Glutamatergic neuron (in vitro differentiated cells): ENCODE data around the gene POMT1. TPM values are rescaled to one million over a fixed set of nuclear protein-coding genes. Genes with fewer than 3 reads are reported as not detected.

Experiments
- DNase-seq: peaks from one replicate; pipeline ENCODE4 v3.0.0; 2022
- H3K27ac Mint-ChIP-seq: one replicate; pipeline ENCODE4 v1.8.0; 2020; ENCODE audit warnings: mild to moderate bottlenecking, mixed read lengths, inconsistent platforms; ENCODE audit not compliant: unreplicated experiment
- H3K27me3 Mint-ChIP-seq: one replicate; pipeline ENCODE4 v1.8.0; 2020; ENCODE audit warnings: mild to moderate bottlenecking, moderate library complexity, mixed read lengths, inconsistent platforms; ENCODE audit not compliant: unreplicated experiment
- H3K36me3 Mint-ChIP-seq: one replicate; pipeline ENCODE4 v1.8.0; 2020; ENCODE audit warnings: mild to moderate bottlenecking, mixed read lengths, inconsistent platforms; ENCODE audit not compliant: unreplicated experiment
- H3K4me1 Mint-ChIP-seq: one replicate; pipeline ENCODE4 v1.8.0; 2020; ENCODE audit warnings: mild to moderate bottlenecking, low read depth, mixed read lengths, inconsistent platforms; ENCODE audit not compliant: unreplicated experiment
- H3K4me3 Mint-ChIP-seq: one replicate; pipeline ENCODE4 v1.8.0; 2020; ENCODE audit warnings: mild to moderate bottlenecking, mixed read lengths, inconsistent platforms; ENCODE audit not compliant: unreplicated experiment
- H3K9me3 Mint-ChIP-seq: one replicate; pipeline ENCODE4 v1.8.0; 2020; ENCODE audit warnings: mild to moderate bottlenecking, moderate library complexity, mixed read lengths, inconsistent platforms; ENCODE audit not compliant: unreplicated experiment
- total RNA-seq: library from RNA; stranded (reverse); fragmentation: NEBNext Ultra II Directional; extraction: Animal tissue kit (Norgen Biotek cat#: 25700); gene quantifications from one replicate; pipeline ENCODE4 v1.2.1, GENCODE V29; 2021; ENCODE audit not compliant: unreplicated experiment
- TF ChIP-seq, protein P1 (sequence below): fragments of 200-600 bp; sonication (generic); IDR thresholded peaks from one replicate; pipeline ENCODE4 v1.5.0; 2021; ENCODE audit not compliant: partially characterized antibody, unreplicated experiment

Gene POMT1
- total RNA-seq, 1 donor from 2014 or later: 108 TPM

- H3K9me3 Mint-ChIP-seq: peaks cover 46% of the 10 kb centered on the region
- peaks cover 45% of the 10 kb centered on the region for H3K4me1 Mint-ChIP-seq
- peaks cover 5% of the 10 kb centered on the region for H3K36me3 Mint-ChIP-seq
- peak; percentile 41 for DNase-seq
- H3K27me3 Mint-ChIP-seq: peaks cover 31% of the 10 kb centered on the region
- TF ChIP-seq, protein P1, sequence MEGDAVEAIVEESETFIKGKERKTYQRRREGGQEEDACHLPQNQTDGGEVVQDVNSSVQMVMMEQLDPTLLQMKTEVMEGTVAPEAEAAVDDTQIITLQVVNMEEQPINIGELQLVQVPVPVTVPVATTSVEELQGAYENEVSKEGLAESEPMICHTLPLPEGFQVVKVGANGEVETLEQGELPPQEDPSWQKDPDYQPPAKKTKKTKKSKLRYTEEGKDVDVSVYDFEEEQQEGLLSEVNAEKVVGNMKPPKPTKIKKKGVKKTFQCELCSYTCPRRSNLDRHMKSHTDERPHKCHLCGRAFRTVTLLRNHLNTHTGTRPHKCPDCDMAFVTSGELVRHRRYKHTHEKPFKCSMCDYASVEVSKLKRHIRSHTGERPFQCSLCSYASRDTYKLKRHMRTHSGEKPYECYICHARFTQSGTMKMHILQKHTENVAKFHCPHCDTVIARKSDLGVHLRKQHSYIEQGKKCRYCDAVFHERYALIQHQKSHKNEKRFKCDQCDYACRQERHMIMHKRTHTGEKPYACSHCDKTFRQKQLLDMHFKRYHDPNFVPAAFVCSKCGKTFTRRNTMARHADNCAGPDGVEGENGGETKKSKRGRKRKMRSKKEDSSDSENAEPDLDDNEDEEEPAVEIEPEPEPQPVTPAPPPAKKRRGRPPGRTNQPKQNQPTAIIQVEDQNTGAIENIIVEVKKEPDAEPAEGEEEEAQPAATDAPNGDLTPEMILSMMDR: no peak
- peak overlapping the region; percentile 89 for H3K27ac Mint-ChIP-seq
- peak overlapping the region; percentile 44 for H3K4me3 Mint-ChIP-seq
Measured at GRCh38 chr9:131487621-131488031, 15.1 kb upstream of the POMT1 start.

- Mint-ChIP-seq H3K27me3 (peaks cover 30% of the 10 kb centered on the region), H3K4me3 (peak overlapping the region; percentile 20), H3K9me3 (peaks cover 48% of the 10 kb centered on the region), H3K4me1 (peaks cover 35% of the 10 kb centered on the region), H3K27ac (peak overlapping the region; percentile 49), H3K36me3 (peaks cover 10% of the 10 kb centered on the region)
- TF ChIP-seq, protein P1: no peak
- DNase-seq: no peak
Measured at GRCh38 chr9:131490514-131490913, 12.2 kb upstream of the POMT1 start.

GRCh38 chr9:131491001-131491710 is 11.6 kb upstream of the POMT1 start:
- H3K4me1 Mint-ChIP-seq: peaks cover 30% of the 10 kb centered on the region
- DNase-seq: no peak
- H3K27ac Mint-ChIP-seq: peak overlapping the region; percentile 49
- H3K27me3 Mint-ChIP-seq: peaks cover 28% of the 10 kb centered on the region
- H3K9me3 Mint-ChIP-seq: peaks cover 44% of the 10 kb centered on the region
- peaks cover 10% of the 10 kb centered on the region for H3K36me3 Mint-ChIP-seq
- TF ChIP-seq, protein P1: no peak
- H3K4me3 Mint-ChIP-seq: peak overlapping the region; percentile 20

GRCh38 chr9:131492070-131492469 is 10.6 kb upstream of the POMT1 start:
- Mint-ChIP-seq H3K27me3 (peaks cover 24% of the 10 kb centered on the region), H3K9me3 (peaks cover 40% of the 10 kb centered on the region), H3K4me3 (no peak overlapping the region), H3K27ac (peak overlapping the region; percentile 52), H3K4me1 (peaks cover 22% of the 10 kb centered on the region), H3K36me3 (peaks cover 10% of the 10 kb centered on the region)
- no peak for DNase-seq
- TF ChIP-seq, protein P1: no peak

- DNase-seq: no peak
- H3K9me3 Mint-ChIP-seq: peaks cover 40% of the 10 kb centered on the region
- no peak overlapping the region for H3K4me3 Mint-ChIP-seq
- H3K27ac Mint-ChIP-seq: peak overlapping the region; percentile 43
- peaks cover 9% of the 10 kb centered on the region for H3K4me1 Mint-ChIP-seq
- TF ChIP-seq, protein P1: no peak
- H3K27me3 Mint-ChIP-seq: peaks cover 24% of the 10 kb centered on the region
- peaks cover 10% of the 10 kb centered on the region for H3K36me3 Mint-ChIP-seq
Measured at GRCh38 chr9:131494296-131494870, 8.3 kb upstream of the POMT1 start.
